ENCODE results near the gene ITPRIP.

GRCh38 chr10:104276192-104276591, 62.1 kb downstream of the ITPRIP start:
- TF ChIP-seq, protein P1, sequence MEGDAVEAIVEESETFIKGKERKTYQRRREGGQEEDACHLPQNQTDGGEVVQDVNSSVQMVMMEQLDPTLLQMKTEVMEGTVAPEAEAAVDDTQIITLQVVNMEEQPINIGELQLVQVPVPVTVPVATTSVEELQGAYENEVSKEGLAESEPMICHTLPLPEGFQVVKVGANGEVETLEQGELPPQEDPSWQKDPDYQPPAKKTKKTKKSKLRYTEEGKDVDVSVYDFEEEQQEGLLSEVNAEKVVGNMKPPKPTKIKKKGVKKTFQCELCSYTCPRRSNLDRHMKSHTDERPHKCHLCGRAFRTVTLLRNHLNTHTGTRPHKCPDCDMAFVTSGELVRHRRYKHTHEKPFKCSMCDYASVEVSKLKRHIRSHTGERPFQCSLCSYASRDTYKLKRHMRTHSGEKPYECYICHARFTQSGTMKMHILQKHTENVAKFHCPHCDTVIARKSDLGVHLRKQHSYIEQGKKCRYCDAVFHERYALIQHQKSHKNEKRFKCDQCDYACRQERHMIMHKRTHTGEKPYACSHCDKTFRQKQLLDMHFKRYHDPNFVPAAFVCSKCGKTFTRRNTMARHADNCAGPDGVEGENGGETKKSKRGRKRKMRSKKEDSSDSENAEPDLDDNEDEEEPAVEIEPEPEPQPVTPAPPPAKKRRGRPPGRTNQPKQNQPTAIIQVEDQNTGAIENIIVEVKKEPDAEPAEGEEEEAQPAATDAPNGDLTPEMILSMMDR (IDR thresholded peaks at IDR 0.05), result no peak
- TF ChIP-seq EP300 (IDR thresholded peaks at IDR 0.05; ENCODE audit: low read depth), result no peak
- TF ChIP-seq POLR2A (IDR thresholded peaks at IDR 0.05), result no peak
